ENCODE measurements around the gene CRB2.

Gene CRB2

GRCh38 chr9:123342247-123342646 is 13.8 kb upstream of the CRB2 start:
- no peak for DNase-seq (ENCODE audit: low read depth)
- no peak overlapping the region for H3K4me3 ChIP-seq (ENCODE audit: low read depth, low read length)

DNA sequence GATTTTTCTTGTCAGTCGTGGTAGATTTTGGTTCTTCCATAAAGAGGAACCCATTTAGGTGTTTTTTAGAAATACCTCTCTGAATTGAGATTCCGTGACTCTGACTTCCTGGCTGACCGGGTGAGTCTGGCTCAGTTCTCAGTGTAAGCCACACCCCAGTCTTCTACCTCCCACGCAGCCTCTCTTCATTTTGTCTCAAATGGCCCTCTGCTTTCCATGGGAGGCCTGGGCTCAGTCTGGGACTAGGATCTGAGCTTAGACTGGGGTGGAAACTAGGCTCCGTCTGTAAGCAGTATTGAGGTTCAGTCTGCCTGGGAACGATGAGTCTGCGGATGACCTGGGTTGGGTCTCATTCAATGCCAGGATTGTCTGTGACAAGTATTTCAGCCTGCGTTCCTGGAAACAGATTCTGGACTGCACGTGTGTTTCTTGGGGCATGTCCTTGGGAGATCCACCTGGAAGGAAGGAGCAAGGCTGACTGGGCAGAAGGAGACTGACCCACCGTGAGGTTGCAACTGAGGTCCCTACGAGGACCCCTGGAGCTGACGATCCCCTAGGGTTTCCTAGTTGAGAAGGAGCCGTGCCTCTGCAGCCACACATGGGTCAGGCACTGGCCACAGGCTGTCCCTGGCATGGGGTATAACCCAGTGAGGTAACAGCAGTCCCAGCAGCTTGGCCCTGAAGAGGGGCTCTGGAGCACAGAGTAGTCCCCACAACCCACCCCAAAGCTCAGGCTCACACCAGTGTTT is 12.4 kb upstream of the CRB2 start:
- H3K4me3 ChIP-seq (ENCODE audit: low read depth, low read length), result no peak overlapping the region
- TF ChIP-seq, protein P1, sequence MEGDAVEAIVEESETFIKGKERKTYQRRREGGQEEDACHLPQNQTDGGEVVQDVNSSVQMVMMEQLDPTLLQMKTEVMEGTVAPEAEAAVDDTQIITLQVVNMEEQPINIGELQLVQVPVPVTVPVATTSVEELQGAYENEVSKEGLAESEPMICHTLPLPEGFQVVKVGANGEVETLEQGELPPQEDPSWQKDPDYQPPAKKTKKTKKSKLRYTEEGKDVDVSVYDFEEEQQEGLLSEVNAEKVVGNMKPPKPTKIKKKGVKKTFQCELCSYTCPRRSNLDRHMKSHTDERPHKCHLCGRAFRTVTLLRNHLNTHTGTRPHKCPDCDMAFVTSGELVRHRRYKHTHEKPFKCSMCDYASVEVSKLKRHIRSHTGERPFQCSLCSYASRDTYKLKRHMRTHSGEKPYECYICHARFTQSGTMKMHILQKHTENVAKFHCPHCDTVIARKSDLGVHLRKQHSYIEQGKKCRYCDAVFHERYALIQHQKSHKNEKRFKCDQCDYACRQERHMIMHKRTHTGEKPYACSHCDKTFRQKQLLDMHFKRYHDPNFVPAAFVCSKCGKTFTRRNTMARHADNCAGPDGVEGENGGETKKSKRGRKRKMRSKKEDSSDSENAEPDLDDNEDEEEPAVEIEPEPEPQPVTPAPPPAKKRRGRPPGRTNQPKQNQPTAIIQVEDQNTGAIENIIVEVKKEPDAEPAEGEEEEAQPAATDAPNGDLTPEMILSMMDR (IDR thresholded peaks at IDR 0.05; ENCODE audit: control insufficient read depth, extremely low read depth, insufficient read depth), result no peak
- no peak for DNase-seq (ENCODE audit: low read depth)

More at GRCh38 chr9:123342247-123342646, 13.8 kb upstream of the CRB2 start:
- TF ChIP-seq, protein P1 (IDR thresholded peaks at IDR 0.05; ENCODE audit: control insufficient read depth, extremely low read depth, insufficient read depth), result no peak

DNA sequence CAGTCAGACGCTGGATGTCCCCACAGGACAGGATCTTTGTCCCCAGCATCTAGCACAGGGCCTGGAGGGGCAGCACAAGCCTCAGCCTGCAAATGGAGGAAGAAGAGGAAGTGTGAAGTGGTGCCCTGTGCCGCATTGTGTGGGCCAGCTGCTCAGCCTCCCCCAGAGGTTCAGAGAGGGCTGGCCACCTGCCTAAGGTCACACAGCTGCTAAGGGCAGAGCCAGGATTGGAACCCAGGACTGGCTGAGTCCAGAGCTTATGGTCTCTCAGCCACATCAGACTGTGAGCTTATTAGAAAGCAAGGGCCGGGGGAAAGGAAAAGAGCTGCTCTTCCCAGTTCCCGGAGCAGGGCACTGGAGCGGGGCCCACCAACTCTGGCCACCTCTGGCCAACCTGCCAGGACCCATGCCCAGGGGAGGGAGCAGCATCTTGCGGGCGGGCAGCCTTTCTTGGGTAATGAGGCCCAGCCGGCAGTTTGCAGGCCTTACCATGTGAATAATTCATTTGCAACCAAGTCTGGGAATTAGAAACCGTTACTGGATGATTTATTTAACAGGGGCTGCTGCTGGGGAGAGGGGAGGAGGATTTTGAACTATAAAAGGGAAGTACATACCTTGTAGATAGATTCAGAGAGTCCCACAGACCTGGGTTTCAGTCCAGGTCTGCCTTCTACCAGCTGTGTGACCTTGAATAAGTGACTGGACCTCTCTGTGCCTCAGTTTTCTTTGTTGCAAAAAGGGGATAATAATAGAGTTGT is 11.6 kb upstream of the CRB2 start:
- TF ChIP-seq, protein P1 (IDR thresholded peaks at IDR 0.05; ENCODE audit: control insufficient read depth, extremely low read depth, insufficient read depth), result no peak

GRCh38 chr9:123345567-123345955 is 10.4 kb upstream of the CRB2 start:
- DNase-seq (ENCODE audit: low read depth), result no peak
- TF ChIP-seq, protein P1 (IDR thresholded peaks at IDR 0.05; ENCODE audit: control insufficient read depth, extremely low read depth, insufficient read depth), result no peak
- H3K4me3 ChIP-seq (ENCODE audit: low read depth, low read length), result no peak overlapping the region

More for the DNA sequence above, 11.6 kb upstream of the CRB2 start:
- no peak overlapping the region for H3K4me3 ChIP-seq (ENCODE audit: low read depth, low read length)
- no peak for DNase-seq (ENCODE audit: low read depth)

GRCh38 chr9:123346026-123346425 is 10.0 kb upstream of the CRB2 start:
- DNase-seq (ENCODE audit: low read depth), result no peak
- TF ChIP-seq, protein P1 (IDR thresholded peaks at IDR 0.05; ENCODE audit: control insufficient read depth, extremely low read depth, insufficient read depth), result no peak
- no peak overlapping the region for H3K4me3 ChIP-seq (ENCODE audit: low read depth, low read length)

DNA sequence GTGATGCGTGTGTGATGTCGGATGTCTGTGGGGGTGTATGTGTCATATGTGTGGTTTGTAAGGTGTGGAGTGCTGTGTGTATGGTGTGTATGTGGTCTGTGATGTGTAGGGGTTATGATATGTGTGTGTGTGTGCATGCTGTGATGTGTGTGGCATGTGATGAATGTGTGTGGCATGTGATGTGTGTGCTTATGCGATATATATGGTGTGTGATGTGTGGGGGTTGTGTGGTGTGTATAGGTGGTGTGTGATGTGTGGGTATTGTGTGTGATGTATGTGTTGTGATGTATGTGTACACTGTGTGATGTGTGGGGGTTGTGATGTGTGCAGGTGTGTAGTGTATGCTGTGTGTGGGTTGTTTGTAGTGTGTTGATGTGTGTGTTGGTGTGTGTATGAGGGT is 9.2 kb upstream of the CRB2 start:
- TF ChIP-seq, protein P1 (IDR thresholded peaks at IDR 0.05; ENCODE audit: control insufficient read depth, extremely low read depth, insufficient read depth), result no peak
- no peak for DNase-seq (ENCODE audit: low read depth)
- H3K4me3 ChIP-seq (ENCODE audit: low read depth, low read length), result no peak overlapping the region

Measured in LNCaP clone FGC (cell line).